Kidney (tissue), 14 donors: ENCODE results near the gene POGLUT3. TPM values are rescaled to one million over a fixed set of nuclear protein-coding genes. Genes with fewer than 3 reads are reported as not detected.

Experiments
- DNase-seq, 5 donors: peaks; one replicate each; pipeline ENCODE4 v3.0.0-alpha.2; 2013 to 2020
- FAIRE-seq: peaks from 2 replicates; lab custom pipeline; 2012; peaks lifted over from hg19 to GRCh38; lab: Jason Lieb, UNC
- H3K27ac ChIP-seq, 2 donors: one replicate each; pipeline ENCODE4 v1.7.0; 2013; ENCODE audit warnings: low read depth in 2 of 2, low read length in 2 of 2, inconsistent platforms in 1 of 2
- H3K27me3 ChIP-seq: one replicate; pipeline ENCODE4 v1.7.1; 2013; ENCODE audit warnings: low read length, inconsistent platforms; ENCODE audit not compliant: control insufficient read depth, insufficient read depth
- H3K36me3 ChIP-seq, 3 donors: one replicate each; pipeline versions ENCODE4 v1.7.0 to v1.7.1; 2013; ENCODE audit warnings: low read length in 3 of 3, control low read depth in 1 of 3, inconsistent platforms in 1 of 3; ENCODE audit not compliant: insufficient read depth in 3 of 3, control insufficient read depth in 2 of 3
- H3K4me1 ChIP-seq, 3 donors: one replicate each; pipeline versions ENCODE4 v1.7.0 to v1.7.1; 2013; ENCODE audit warnings: low read length in 3 of 3, inconsistent platforms in 1 of 3, low read depth in 1 of 3; ENCODE audit not compliant: control insufficient read depth in 2 of 3, insufficient read depth in 2 of 3
- H3K4me3 ChIP-seq, 3 donors: one replicate each; pipeline versions ENCODE4 v1.7.0 to v1.8.1; 2013; ENCODE audit warnings: low read length in 3 of 3, control low read depth in 1 of 3, inconsistent platforms in 1 of 3
- H3K9ac ChIP-seq, 3 donors: one replicate each; pipeline versions ENCODE4 v1.7.0 to v1.7.1; 2013; ENCODE audit warnings: low read length in 3 of 3, control low read depth in 1 of 3, inconsistent platforms in 1 of 3
- H3K9me3 ChIP-seq, 3 donors: one replicate each; pipeline versions ENCODE4 v1.7.0 to v1.7.1; 2013; ENCODE audit warnings: low read length in 3 of 3, control low read depth in 1 of 3, inconsistent platforms in 1 of 3; ENCODE audit not compliant: control insufficient read depth in 2 of 3, insufficient read depth in 1 of 3
- CTCF ChIP-seq: IDR thresholded peaks from 3 replicates; pipeline ENCODE4 v1.5.1; 2012; ENCODE audit warnings: mild to moderate bottlenecking, moderate library complexity, borderline replicate concordance; ENCODE audit not compliant: insufficient read depth; ENCODE audit errors: extremely low read depth
- intact Hi-C: fragments of 100-400 bp; cut with DNase I; formaldehyde crosslinking; loops from one replicate; pipeline ENCODE4 v1.11.1; 2022
- polyA plus RNA-seq: library from polyadenylated mRNA; stranded (reverse); fragments of 350-450 nt; fragmentation: Illumina TruSeq; extraction: RNeasy Lipid Tissue Mini Kit (QIAGEN cat#74804); gene quantifications from one replicate; pipeline ENCODE4 v1.2.3, GENCODE V29; 2014; ENCODE audit warnings: low read depth, low replicate concordance; ENCODE audit not compliant: insufficient read depth
- total RNA-seq: library from RNA; stranded (reverse); fragmentation: NEBNext Ultra II Directional; extraction: Animal tissue kit (Norgen Biotek cat#: 25700); gene quantifications from one replicate; pipeline ENCODE4 v1.2.1, GENCODE V29; 2021
- donor health status: control.
- donor health status: control.
- donor health status: control.
- donor health status: control.
- donor health status: control.
- donor health status: DM: yes; HTN: yes; CAD: no.
- donor health status: Normal renal cell carcinoma (clear cell type).

Gene POGLUT3
- total and polyA plus RNA-seq, 2 donors from 2014 or later: 13.6 to 22.0 TPM

GRCh38 chr11:108494182-108494581 lies 4.0 kb downstream of the POGLUT3 start:
- no peak for TF ChIP-seq CTCF
- H3K36me3 ChIP-seq: peaks cover 0 to 7% (median 3%) of the 10 kb centered on the region in 3 donors
- H3K9me3 ChIP-seq: no peaks in the 10 kb centered on the region
- no peak for DNase-seq
- no peak overlapping the region for H3K27ac ChIP-seq
- peaks cover 0 to 10% (median 4%) of the 10 kb centered on the region in 3 donors for H3K4me1 ChIP-seq
- FAIRE-seq: no peak
- H3K4me3 ChIP-seq: no peak overlapping the region
- H3K9ac ChIP-seq: peak overlapping the region in 1 of 3 donors; percentile 19
- H3K27me3 ChIP-seq: no peaks in the 10 kb centered on the region
- intact Hi-C loops: no loop called here

GRCh38 chr11:108491936-108492335 lies 6.2 kb downstream of the POGLUT3 start:
- Histone ChIP-seq H3K27me3 (no peaks in the 10 kb centered on the region), H3K9ac (peak overlapping the region in 1 of 3 donors; percentile 17), H3K4me3 (no peak overlapping the region), H3K36me3 (peaks cover 0 to 20% (median 7%) of the 10 kb centered on the region in 3 donors), H3K4me1 (peaks cover 0 to 9% (median 4%) of the 10 kb centered on the region in 3 donors), H3K9me3 (no peaks in the 10 kb centered on the region), H3K27ac (no peak overlapping the region)
- intact Hi-C loops: no loop called here
- TF ChIP-seq CTCF: no peak
- no peak for DNase-seq
- FAIRE-seq: no peak

- no peaks in the 10 kb centered on the region for H3K27me3 ChIP-seq
- peaks cover 0 to 30% (median 9%) of the 10 kb centered on the region in 3 donors for H3K36me3 ChIP-seq
- no peak for TF ChIP-seq CTCF
- DNase-seq: no peak
- intact Hi-C loops: no loop called here
- H3K27ac ChIP-seq: no peak overlapping the region
- no peaks in the 10 kb centered on the region for H3K4me1 ChIP-seq
- H3K9ac ChIP-seq: no peak overlapping the region
- no peak for FAIRE-seq
- no peaks in the 10 kb centered on the region for H3K9me3 ChIP-seq
- H3K4me3 ChIP-seq: no peak overlapping the region
Measured at GRCh38 chr11:108486828-108487227, 11.4 kb downstream of the POGLUT3 start.

- Histone ChIP-seq H3K27ac (no peak overlapping the region), H3K4me3 (no peak overlapping the region), H3K36me3 (peaks cover 0 to 34% (median 9%) of the 10 kb centered on the region in 3 donors), H3K9ac (no peak overlapping the region), H3K9me3 (no peaks in the 10 kb centered on the region), H3K27me3 (no peaks in the 10 kb centered on the region), H3K4me1 (no peaks in the 10 kb centered on the region)
- FAIRE-seq (no peak), DNase-seq (no peak)
- TF ChIP-seq CTCF: no peak
- intact Hi-C loops: no loop called here
Measured at GRCh38 chr11:108486331-108486730, 11.9 kb downstream of the POGLUT3 start.
